Posterior cingulate gyrus (tissue), 11 donors: ENCODE measurements around the gene SP2.

Experiments
- DNase-seq, 10 donors: peaks; one replicate each; pipeline versions ENCODE4 v3.0.0 to v3.0.0-alpha.2; 2020 to 2021; ENCODE audit warnings: mixed read lengths in 3 of 10
- intact Hi-C: fragments of 100-400 bp; cut with DNase I; formaldehyde crosslinking; loops from one replicate; pipeline ENCODE4 v1.15.1; 2023

The SP2 gene

GRCh38 chr17:47867813-47868533, 28.1 kb upstream of the SP2 start:
- intact Hi-C loops: no loop called here
- no peak for DNase-seq

DNA sequence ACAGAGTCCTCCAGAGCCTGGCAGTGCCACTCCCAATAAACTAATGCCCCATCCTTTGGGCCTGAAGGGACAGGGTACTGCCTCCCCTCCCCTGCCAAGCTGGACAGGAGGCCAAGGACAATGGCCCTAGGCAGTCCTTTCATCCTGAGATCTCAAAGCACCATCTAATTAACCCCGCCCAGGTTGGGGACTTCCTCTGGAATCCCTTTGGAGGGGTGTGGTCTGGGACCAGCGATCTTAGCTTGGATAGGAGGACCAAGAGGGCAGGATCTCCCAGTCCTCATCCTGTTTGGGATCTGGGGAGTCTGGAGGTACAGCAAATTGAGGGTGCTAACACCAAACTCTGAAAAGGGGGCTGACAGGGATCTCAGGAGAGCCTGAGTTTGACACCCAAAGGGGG, 26.9 kb upstream of the SP2 start:
- intact Hi-C loops: no loop called here
- no peak for DNase-seq

DNA sequence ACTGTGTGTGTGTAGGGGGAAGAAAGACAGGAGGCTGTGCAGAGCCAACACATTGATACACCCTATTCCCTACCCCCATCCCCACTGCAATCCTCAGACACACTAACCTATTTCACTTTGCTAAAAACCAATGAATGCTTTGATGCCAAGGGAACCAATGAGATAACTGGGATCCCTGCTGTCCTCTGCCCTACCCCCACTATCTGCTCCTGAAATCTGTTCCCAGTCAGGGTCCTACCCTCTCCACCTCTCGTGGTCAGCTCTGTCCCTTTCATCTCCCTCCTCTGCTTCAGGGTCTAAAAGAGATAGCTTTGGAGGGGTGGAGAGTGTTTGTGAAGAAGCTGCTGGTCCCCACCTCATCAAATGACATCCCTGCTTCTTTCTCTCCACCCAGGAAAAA, 26.0 kb upstream of the SP2 start:
- no peak for DNase-seq
- intact Hi-C loops: no loop called here

- intact Hi-C loops: no loop called here
- DNase-seq: no peak
These were observed 25.0 kb upstream of the SP2 start for GRCh38 chr17:47871048-47871447.

- intact Hi-C loops: no loop called here
- no peak for DNase-seq
These were observed 23.9 kb upstream of the SP2 start for GRCh38 chr17:47872019-47872650.

GRCh38 chr17:47872651-47873161, 23.3 kb upstream of the SP2 start:
- intact Hi-C loops: no loop called here
- no peak for DNase-seq

DNA sequence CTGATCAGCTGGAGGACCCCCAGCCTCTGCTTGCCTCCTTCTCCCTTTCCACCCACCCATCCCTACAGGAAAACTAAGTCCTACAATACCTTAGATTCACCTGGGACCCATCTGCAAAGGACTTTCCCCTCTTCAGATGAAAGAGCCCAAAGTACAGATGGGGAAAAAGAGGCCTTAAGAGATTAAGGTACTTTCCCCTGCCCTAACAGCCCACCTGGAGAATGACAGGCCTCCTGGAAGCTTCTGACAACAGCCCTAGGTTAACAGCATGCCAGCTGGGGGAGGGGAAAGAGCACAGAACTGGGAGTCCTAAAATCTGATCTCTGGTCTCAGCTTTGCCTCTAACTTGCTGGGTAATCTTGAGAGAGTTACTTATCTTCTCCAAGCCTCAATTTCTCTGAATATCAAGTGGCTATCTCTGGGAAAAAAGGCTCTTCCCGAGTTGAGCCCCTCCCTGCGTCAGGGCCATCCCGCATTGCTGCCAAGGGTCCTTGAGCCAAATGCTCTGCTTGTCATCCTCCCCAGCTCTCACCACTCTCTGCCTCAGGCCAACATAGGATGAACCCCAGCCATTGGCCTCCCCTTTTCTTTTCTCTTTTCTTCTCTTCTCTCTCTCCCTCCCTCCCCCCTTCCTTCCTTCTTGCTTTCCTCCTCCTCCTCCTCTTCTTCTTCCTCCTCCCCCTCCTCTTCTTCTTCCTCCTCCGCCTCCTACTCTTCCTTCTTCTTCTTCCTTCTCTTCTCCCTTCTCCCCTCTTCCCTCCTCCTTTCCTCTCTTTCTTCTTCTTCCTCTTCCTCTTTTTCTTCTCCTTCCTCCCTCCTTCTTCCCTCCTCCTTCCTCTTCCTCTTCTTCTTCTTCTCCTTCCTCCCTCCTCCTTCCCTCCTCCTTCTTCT, 22.6 kb upstream of the SP2 start:
- DNase-seq: no peak
- intact Hi-C loops: no loop called here

DNA sequence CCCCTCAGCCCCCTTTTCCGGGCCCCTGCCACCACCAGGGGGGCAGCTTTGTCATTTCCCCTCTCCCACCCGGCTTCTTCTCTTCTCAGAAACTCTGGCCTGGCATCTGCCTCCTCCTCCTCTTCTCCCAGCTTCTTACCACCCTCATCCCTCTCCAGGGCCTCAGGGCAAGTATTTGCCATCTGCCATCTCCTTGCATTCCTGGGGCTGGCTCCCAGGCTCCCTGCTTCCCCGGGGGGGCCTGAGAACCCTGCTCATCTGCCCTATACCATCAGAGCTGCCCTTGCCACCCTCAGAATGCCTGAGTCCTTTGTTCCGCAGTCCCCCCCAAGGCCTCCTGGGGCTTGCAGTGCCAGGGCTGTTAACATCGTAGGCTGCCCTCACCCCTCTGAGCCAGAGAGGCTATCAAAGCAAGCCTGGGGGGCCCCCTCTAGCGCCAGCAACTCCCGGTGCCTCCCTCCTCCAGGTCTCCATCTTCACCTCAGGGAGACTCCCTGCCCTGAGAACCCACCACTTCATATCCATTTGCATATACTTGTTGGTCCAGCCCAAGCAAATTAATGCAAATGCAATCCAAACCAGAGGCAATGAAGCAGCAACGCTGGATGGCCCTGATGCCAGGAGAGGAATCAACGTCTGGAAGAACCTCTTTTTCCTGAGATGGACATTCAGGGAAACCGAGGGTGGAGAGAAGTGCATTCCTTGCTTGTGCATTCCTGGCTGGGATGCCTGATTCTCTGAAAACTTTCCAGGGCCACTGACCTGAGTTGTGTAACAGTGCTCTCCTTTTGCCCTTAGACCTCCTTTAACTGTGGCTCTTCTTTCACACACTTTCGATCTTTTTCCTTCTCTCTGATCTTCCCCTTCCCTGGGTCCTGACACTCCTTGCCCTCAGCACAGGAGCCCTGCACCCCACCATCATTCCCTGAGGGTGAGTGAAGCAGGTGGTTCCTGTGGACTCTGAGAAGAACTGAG, 20.7 kb upstream of the SP2 start:
- peak in 1 of 10 donors; percentile 25 for DNase-seq
- intact Hi-C loops: no loop called here

GRCh38 chr17:47877368-47878034, 18.5 kb upstream of the SP2 start:
- intact Hi-C loops: no loop called here
- DNase-seq: peak in 1 of 10 donors; percentile 26

DNA sequence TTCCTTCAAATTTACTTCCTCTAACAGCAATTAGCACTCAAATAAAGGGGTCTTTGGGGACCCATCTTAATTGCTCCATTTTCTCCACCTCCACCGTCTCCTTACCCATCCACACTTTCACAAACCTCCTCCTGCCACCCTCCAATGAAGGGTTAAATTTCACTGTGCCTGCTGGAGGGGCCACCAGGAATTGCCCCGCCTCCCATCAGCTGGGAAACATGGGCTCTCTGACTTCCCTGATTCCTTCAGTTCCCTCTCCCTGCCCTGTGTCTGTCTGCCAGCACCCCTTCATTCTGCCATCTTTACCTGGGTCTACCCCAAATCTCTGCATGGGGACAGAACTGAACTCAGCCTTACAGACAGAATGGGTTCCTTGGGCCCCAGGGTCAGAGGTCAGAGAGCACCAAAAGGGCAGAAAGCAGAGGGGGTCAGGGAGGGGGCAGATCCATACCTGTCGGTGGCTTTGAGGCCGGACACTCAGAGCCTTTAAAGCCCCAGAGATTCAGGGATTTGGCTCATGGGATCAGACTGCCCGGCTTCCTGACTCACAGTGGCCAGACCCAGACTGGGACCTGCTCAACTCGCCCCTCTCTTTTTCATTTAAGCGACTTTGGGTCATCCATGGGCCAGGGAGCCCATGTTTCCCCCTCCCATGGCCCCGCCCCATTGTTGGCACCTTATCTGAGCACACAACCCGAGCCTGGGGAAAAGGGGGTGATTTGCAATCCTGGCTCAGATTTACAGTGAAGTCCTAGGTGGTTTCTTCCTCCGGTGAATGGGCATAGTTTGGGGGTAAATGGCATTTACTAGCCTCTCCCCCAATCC, 17.6 kb upstream of the SP2 start:
- intact Hi-C loops: no loop called here
- peak in 1 of 10 donors; percentile 40 for DNase-seq

GRCh38 chr17:47879028-47879585, 16.9 kb upstream of the SP2 start:
- peak in 1 of 10 donors; percentile 28 for DNase-seq
- intact Hi-C loops: no loop called here

GRCh38 chr17:47879776-47880454, 16.1 kb upstream of the SP2 start:
- DNase-seq: peak in 2 of 10 donors; percentile 62 to 64
- intact Hi-C loops: no loop called here

- intact Hi-C loops: no loop called here
- peak in 1 of 10 donors; percentile 19 for DNase-seq
These were observed 13.8 kb upstream of the SP2 start for GRCh38 chr17:47882247-47882646.

- intact Hi-C loops: no loop called here
- peak in 2 of 10 donors; percentile 13 to 59 for DNase-seq
These were observed 13.1 kb upstream of the SP2 start for GRCh38 chr17:47882695-47883588.

DNA sequence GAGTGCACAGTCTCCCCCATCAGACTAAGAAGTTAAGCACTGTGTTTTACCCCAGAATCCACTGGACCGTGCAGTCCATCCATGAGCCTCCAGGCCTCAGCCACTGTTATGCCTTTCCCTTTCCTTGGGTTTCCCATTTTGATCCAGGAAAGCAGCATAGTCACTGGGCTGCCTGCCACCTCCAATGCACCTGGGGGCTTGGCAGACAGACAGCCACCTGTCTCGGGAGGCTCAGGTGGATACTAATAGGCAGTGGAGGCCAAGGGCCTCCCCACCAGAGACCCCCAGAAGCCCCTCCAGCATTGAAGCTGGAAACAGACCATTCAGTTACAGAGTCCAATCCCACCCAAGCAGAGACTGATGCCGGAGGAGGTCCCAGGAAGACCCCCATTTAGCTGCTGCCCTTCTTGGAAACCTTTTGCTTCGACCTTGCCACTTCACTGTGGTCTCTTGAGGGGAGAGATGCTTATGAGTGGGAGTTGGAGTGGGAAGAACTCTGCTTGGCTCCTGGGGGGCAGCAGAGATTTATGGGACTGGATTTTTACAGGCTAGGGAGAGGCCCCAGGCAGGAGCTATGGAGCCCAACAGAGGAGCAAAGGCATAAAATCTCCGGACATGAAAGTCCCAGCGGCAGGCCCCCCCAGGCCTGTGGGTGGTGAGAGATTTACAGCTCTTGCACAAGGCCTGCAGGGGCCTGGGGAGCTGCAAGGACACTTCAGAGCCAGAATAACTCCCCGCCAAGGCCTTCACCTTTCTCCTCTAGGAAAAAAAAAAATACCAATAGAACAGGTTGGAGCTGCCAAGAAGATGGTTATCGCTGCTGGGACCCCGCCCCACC, 12.2 kb upstream of the SP2 start:
- DNase-seq: peak in 2 of 10 donors; percentile 26 to 58
- intact Hi-C loops: no loop called here

- peak in 1 of 10 donors; percentile 70 for DNase-seq
- intact Hi-C loops: no loop called here
These were observed 11.7 kb upstream of the SP2 start for GRCh38 chr17:47884427-47884740.
